ENCODE results near the gene MYO9B. TPM values are rescaled to one million over a fixed set of nuclear protein-coding genes. Genes with fewer than 3 reads are reported as not detected.

The MYO9B gene
- polyA plus RNA-seq, 1 donor (not counting 4 experiments of a cell fraction or from before 2014, with no cell fraction given), result 14.3 TPM

GRCh38 chr19:17103177-17103576 lies 27.6 kb downstream of the MYO9B start:
- Histone ChIP-seq H3K27ac (ENCODE audit: control insufficient read depth, insufficient read depth, low read length) (no peak overlapping the region), H3K4me2 (ENCODE audit: control insufficient read depth, extremely low read depth, insufficient read depth, low read depth, low read length) (no peak overlapping the region), H3K9ac (ENCODE audit: control insufficient read depth, extremely low read depth, insufficient read depth, low read length) (no peak overlapping the region), H3K9me3 (ENCODE audit: control insufficient read depth, low read depth, low read length) (no peaks in the 10 kb centered on the region), H3K9me1 (ENCODE audit: control insufficient read depth, extremely low read depth, insufficient read depth, low read length) (no peaks in the 10 kb centered on the region), H3K27me3 (ENCODE audit: control insufficient read depth, extremely low read depth, insufficient read depth, low read length) (no peaks in the 10 kb centered on the region), H2AFZ (ENCODE audit: control insufficient read depth, low read length) (no peak overlapping the region), H3K36me3 (ENCODE audit: control insufficient read depth in 2 of 2, extremely low read depth in 1 of 2, insufficient read depth in 2 of 2, low read length in 2 of 2) (peaks cover 16 to 27% of the 10 kb centered on the region in 2 experiments), H4K20me1 (ENCODE audit: control insufficient read depth, extremely low read depth, insufficient read depth, low read length) (peaks cover 8% of the 10 kb centered on the region), H3K4me1 (ENCODE audit: control insufficient read depth, extremely low read depth, insufficient read depth, low read length) (peaks cover 10% of the 10 kb centered on the region), H3K79me2 (ENCODE audit: control insufficient read depth, insufficient read depth, low read length) (peaks cover 40% of the 10 kb centered on the region), H3K4me3 (ENCODE audit: control insufficient read depth in 2 of 3, extremely low read depth in 1 of 3, insufficient read depth in 2 of 3, low read depth in 1 of 3, low read length in 3 of 3) (no peak overlapping the region)
- TF ChIP-seq CTCF (optimal IDR thresholded peaks at IDR 0.05 in 1 of 3, IDR thresholded peaks at IDR 0.05 in 1 of 3, conservative IDR thresholded peaks at IDR 0.05 in 1 of 3; ENCODE audit: extremely low read depth in 1 of 3, insufficient read depth in 2 of 3, low read length in 3 of 3), result peak; percentile 44 to 72 (median 57)
- TF ChIP-seq EZH2 (IDR thresholded peaks at IDR 0.05; ENCODE audit: low read length), result no peak
- no peak for DNase-seq (ENCODE audit: low read depth, low spot score)
- dilution Hi-C loops (cut with MboI; ENCODE audit: extremely low pct_ligation_motif_present, low sequenced_read_pairs), result no loop called here
- FAIRE-seq, result no peak

- dilution Hi-C loops (cut with MboI; ENCODE audit: extremely low pct_ligation_motif_present, low sequenced_read_pairs), result no loop called here
- Histone ChIP-seq H3K36me3 (ENCODE audit: control insufficient read depth in 2 of 2, extremely low read depth in 1 of 2, insufficient read depth in 2 of 2, low read length in 2 of 2) (peaks cover 17 to 22% of the 10 kb centered on the region in 2 experiments), H2AFZ (ENCODE audit: control insufficient read depth, low read length) (no peak overlapping the region), H3K4me1 (ENCODE audit: control insufficient read depth, extremely low read depth, insufficient read depth, low read length) (peaks cover 15% of the 10 kb centered on the region), H4K20me1 (ENCODE audit: control insufficient read depth, extremely low read depth, insufficient read depth, low read length) (peaks cover 11% of the 10 kb centered on the region), H3K27me3 (ENCODE audit: control insufficient read depth, extremely low read depth, insufficient read depth, low read length) (no peaks in the 10 kb centered on the region), H3K27ac (ENCODE audit: control insufficient read depth, insufficient read depth, low read length) (no peak overlapping the region), H3K79me2 (ENCODE audit: control insufficient read depth, insufficient read depth, low read length) (peaks cover 37% of the 10 kb centered on the region), H3K9ac (ENCODE audit: control insufficient read depth, extremely low read depth, insufficient read depth, low read length) (no peak overlapping the region), H3K4me2 (ENCODE audit: control insufficient read depth, extremely low read depth, insufficient read depth, low read depth, low read length) (no peak overlapping the region), H3K4me3 (ENCODE audit: control insufficient read depth in 2 of 3, extremely low read depth in 1 of 3, insufficient read depth in 2 of 3, low read depth in 1 of 3, low read length in 3 of 3) (no peak overlapping the region), H3K9me1 (ENCODE audit: control insufficient read depth, extremely low read depth, insufficient read depth, low read length) (no peaks in the 10 kb centered on the region), H3K9me3 (ENCODE audit: control insufficient read depth, low read depth, low read length) (no peaks in the 10 kb centered on the region)
- TF ChIP-seq CTCF (optimal IDR thresholded peaks at IDR 0.05 in 1 of 3, IDR thresholded peaks at IDR 0.05 in 1 of 3, conservative IDR thresholded peaks at IDR 0.05 in 1 of 3; ENCODE audit: extremely low read depth in 1 of 3, insufficient read depth in 2 of 3, low read length in 3 of 3), result no peak
- TF ChIP-seq EZH2 (IDR thresholded peaks at IDR 0.05; ENCODE audit: low read length), result no peak
- DNase-seq (ENCODE audit: low read depth, low spot score) (no peak), FAIRE-seq (no peak)
Measured at GRCh38 chr19:17104679-17105078, 29.1 kb downstream of the MYO9B start.
